GM19351 (cell line): ENCODE measurements around the gene RAET1G.
"Not testable (repeated sequence)": the region's sequence is repeated elsewhere in the genome, so short reads cannot be mapped to it uniquely, and the experiment has no call there.

ENCODE experiments used
- ATAC-seq: cut with Tn5 transposase; IDR thresholded peaks from one replicate; pipeline ENCODE4 v1.9.1; 2021; ENCODE audit warnings: mild to moderate bottlenecking, moderate library complexity; ENCODE audit not compliant: unreplicated experiment

Gene RAET1G

GRCh38 chr6:149954328-149954983, 31.5 kb upstream of the RAET1G start:
- not testable (repeated sequence) for ATAC-seq

GRCh38 chr6:149953934-149954327, 31.0 kb upstream of the RAET1G start:
- ATAC-seq: peak; percentile 48

DNA sequence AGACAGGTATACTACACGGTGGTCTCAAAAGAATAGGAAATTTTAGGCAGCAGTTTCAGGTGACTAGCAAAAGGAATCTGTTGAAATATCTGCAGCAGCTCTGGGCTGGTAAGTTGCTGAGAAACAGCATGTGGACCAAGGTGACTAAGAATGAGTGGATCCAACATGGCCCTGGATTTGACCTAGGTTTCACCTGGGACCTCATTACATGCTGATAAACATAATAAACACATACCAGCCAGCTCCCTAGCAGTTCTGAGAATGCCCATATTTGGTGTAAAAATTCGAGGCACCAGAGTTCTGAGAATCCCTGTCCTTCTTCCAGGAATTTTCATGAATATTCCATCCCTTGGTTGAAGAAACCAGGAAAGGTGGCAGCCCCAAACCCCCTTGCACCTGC, 30.5 kb upstream of the RAET1G start:
- ATAC-seq: not testable (repeated sequence)

GRCh38 chr6:149951626-149952025, 28.7 kb upstream of the RAET1G start:
- ATAC-seq: no peak

GRCh38 chr6:149951096-149951495, 28.2 kb upstream of the RAET1G start:
- ATAC-seq: no peak

- no peak for ATAC-seq
These were observed 27.5 kb upstream of the RAET1G start for GRCh38 chr6:149950423-149950822.

DNA sequence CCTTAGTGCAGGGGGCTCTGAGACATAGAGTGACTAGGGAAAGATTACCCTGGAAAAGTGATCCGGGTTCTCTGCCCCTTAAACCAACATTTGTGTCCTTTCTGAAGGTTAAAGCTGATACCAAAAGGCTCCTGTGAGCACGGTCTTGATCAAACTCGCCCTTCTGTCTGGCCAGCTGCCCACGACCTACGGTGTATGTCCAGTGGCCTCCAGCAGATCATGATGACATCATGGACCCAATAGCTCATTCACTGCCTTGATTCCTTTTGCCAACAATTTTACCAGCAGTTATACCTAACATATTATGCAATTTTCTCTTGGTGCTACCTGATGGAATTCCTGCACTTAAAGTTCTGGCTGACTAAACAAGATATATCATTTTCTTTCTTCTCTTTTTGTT, 25.7 kb upstream of the RAET1G start:
- ATAC-seq: no peak

- no peak for ATAC-seq
These were observed 25.1 kb upstream of the RAET1G start for GRCh38 chr6:149948011-149948410.

DNA sequence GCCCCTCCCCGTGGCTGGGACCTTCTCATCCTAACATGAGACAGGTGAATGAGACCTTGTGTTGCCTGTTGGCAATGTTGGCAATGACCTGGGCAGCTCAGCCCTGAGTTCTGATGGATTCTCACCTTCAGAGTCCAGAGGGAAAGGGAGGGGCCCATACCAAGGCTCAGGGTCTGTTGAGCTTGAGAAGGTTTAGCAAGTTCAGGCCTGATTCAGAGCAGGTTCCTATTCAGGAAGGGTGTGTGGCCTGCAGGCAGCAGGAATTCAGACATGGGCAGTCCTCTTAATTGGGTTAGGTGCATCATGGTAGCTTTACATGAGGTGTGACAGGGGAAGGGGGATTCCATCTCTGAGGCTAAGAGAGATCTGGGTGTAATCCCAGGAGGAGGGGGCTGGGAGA, 24.6 kb upstream of the RAET1G start:
- not testable (repeated sequence) for ATAC-seq

DNA sequence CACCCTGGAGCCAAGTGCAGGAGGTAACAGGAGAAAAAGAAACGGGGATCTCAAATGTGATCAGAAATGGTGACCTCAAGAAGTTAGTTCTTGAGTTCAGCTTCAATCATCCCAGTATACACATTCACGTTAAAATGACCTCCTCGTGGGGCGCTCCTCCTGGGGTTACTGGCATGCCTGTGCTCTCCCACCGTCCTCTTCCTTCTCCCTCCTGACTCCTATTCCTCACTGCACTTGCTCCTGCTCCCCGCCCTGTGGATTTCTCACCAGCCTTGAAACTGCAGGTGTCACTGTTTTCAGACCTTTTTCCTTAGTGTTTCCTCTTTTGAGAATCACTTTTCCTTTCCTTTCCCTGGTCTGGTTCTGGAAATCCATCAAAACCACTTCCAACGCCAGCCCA, 23.7 kb upstream of the RAET1G start:
- ATAC-seq: not testable (repeated sequence)

- ATAC-seq: not testable (repeated sequence)
These were observed 22.4 kb upstream of the RAET1G start for GRCh38 chr6:149945276-149945675.

GRCh38 chr6:149943321-149943720, 20.4 kb upstream of the RAET1G start:
- ATAC-seq: not testable (repeated sequence)

- ATAC-seq: no peak
These were observed 19.5 kb upstream of the RAET1G start for GRCh38 chr6:149942461-149942829.

GRCh38 chr6:149941583-149942460, 18.9 kb upstream of the RAET1G start, which contains the start of gene ULBP2:
Gene ULBP2, plus strand, starts transcription at chr6:149942014. Its CDS starts 59 bp downstream, at chr6:149942073.
- peak; percentile 35 for ATAC-seq

- no peak for ATAC-seq
These were observed 17.7 kb upstream of the RAET1G start for GRCh38 chr6:149940672-149940982.

- ATAC-seq: no peak
These were observed 17.2 kb upstream of the RAET1G start for GRCh38 chr6:149939909-149940671.

- no peak for ATAC-seq
These were observed 16.4 kb upstream of the RAET1G start for GRCh38 chr6:149939356-149939648.

DNA sequence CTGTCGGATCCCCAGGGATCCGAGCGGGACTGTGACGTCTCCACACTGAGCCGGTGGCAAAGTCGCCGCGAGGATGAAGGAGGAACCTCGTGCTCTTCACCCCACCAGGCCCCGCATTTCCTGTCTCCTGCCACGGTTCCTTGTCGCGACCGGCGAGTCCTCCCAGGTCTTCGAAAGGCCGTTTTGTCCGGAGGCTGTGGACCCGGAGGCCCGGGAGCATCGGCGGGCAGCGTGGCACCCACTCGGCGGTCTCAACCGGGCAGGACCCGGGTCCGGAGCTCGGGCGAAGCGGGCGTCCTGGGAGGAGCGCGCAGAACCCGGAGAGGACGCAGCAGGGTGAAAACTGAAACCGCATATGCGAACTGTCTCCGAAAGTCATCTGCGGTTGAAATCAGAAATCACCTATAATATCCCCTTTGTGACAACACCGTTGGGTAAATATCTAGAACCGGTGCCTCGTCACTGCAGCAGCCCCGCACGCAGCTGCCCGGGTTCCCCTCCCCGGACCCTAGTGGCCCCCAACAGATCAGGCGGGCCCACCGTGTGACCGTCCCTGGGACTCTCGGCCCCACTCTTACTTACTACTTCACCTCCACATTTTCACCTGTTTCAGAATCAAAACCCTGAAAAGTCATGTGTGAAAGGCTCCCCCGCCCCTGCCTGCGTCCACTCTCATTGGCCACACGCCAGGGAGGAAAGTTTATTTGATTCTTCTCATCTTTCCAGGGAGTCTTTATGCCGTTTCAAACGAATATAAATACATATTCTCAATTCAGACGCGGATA, 15.8 kb upstream of the RAET1G start:
- peak; percentile 76 for ATAC-seq

- not testable (repeated sequence) for ATAC-seq
These were observed 15.2 kb upstream of the RAET1G start for GRCh38 chr6:149938013-149938570.

DNA sequence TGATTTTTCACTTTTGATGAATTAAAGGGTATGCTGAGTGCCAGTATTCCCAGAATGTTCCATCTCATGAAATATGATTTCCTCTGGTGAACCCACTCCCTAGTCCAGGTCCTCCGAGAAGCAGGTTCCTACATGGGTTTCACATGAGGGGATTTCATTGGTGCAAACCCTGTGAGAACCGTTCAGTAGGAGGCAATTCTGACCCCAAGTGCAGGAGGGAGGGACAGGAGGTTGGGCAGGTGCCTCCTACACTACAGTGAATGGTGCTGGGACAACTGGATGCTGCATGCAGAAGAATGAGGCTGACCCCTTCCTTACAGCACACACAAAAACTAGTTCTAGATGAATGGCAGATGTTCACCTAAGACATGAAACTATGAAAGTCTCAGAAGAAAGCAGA, 13.8 kb upstream of the RAET1G start:
- no peak for ATAC-seq

GRCh38 chr6:149935668-149936067, 12.7 kb upstream of the RAET1G start:
- no peak for ATAC-seq
